HepG2 (cell line): ENCODE data around the gene PYURF. TPM values are rescaled to one million over a fixed set of nuclear protein-coding genes. Genes with fewer than 3 reads are reported as not detected.

ENCODE experiments used
- GLI4 ChIP-seq: sonication (generic); formaldehyde crosslinking; IDR thresholded peaks from 2 replicates; pipeline ENCODE4 v1.5.1; 2020; ENCODE audit warnings: missing genetic modification reagents, mild to moderate bottlenecking, moderate library complexity, borderline replicate concordance
- SCMH1 ChIP-seq: sonication (generic); formaldehyde crosslinking; IDR thresholded peaks from 2 replicates; pipeline ENCODE4 v1.9.0; 2021; ENCODE audit warnings: missing genetic modification reagents, mild to moderate bottlenecking, borderline replicate concordance
- SMYD3 ChIP-seq: sonication (generic); formaldehyde crosslinking; IDR thresholded peaks from 2 replicates; pipeline ENCODE4 v1.8.1; 2023; ENCODE audit warnings: mild to moderate bottlenecking, missing genetic modification reagents
- TCF7L2 ChIP-seq: IDR thresholded peaks from 2 replicates; pipeline ENCODE4 v1.6.1; 2011; ENCODE audit warnings: mild to moderate bottlenecking, low read depth, low read length, moderate library complexity
- ZNF274 ChIP-seq: sonication (generic); formaldehyde crosslinking; IDR thresholded peaks from 2 replicates; pipeline ENCODE4 v1.5.1; 2020; ENCODE audit warnings: mild to moderate bottlenecking, missing genetic modification reagents
- ZNF703 ChIP-seq: sonication (generic); formaldehyde crosslinking; IDR thresholded peaks from 2 replicates; pipeline ENCODE4 v1.5.1; 2020; ENCODE audit warnings: missing genetic modification reagents, mild to moderate bottlenecking, moderate library complexity, borderline replicate concordance
- polyA plus RNA-seq, 8 experiments: library from polyadenylated mRNA; depleted of rRNA in 3 of 8; stranded (reverse) in 7 of 8; unstranded in 1 of 8; fragments of >200 nt; fragmentation: Illumina TruSeq in 4 of 8; extraction: Trizol in 4 of 8; gene quantifications; 2 replicates each; pipeline versions ENCODE4 v1.2.1 to v1.2.3, GENCODE V29; 2011 to 2016; ENCODE audit warnings: low read depth in 4 of 8, missing spikeins in 1 of 8, mixed read lengths in 1 of 8; ENCODE audit not compliant: insufficient read depth in 1 of 8
- total RNA-seq, 5 experiments: library from RNA; depleted of rRNA; stranded (reverse); fragments of >200 nt; fragmentation: Illumina TruSeq; extraction: Trizol; gene quantifications; 2 replicates each; pipeline ENCODE4 v1.2.3, GENCODE V29; 2016; ENCODE audit warnings: low read depth in 1 of 5
- TF ChIP-seq, protein P1 (sequence below): sonication (generic); formaldehyde crosslinking; IDR thresholded peaks from 2 replicates; pipeline ENCODE4 v1.5.0; 2020; ENCODE audit warnings: mild to moderate bottlenecking, missing genetic modification reagents, borderline replicate concordance
- TF ChIP-seq, protein P2 (sequence below): sonication (generic); formaldehyde crosslinking; IDR thresholded peaks from 2 replicates; pipeline ENCODE4 v1.5.0; 2020; ENCODE audit warnings: missing genetic modification reagents
- TF ChIP-seq, protein P3 (sequence below), 2 experiments: fragments of 450-650 bp in 1 of 2; sonication (generic) in 1 of 2; formaldehyde crosslinking in 1 of 2; IDR thresholded peaks; 2 replicates each; pipeline versions ENCODE4 v1.6.1 to v1.8.0; 2016 to 2022; ENCODE audit warnings: antibody characterized with exemption in 1 of 2, mild to moderate bottlenecking in 1 of 2, missing genetic modification reagents in 1 of 2

PYURF gene
- total and polyA plus RNA-seq, 2 of the 13 experiments (the other 11 are each of a cell fraction or from before 2014, with no cell fraction given), result 59.9 to 95.2 TPM

DNA sequence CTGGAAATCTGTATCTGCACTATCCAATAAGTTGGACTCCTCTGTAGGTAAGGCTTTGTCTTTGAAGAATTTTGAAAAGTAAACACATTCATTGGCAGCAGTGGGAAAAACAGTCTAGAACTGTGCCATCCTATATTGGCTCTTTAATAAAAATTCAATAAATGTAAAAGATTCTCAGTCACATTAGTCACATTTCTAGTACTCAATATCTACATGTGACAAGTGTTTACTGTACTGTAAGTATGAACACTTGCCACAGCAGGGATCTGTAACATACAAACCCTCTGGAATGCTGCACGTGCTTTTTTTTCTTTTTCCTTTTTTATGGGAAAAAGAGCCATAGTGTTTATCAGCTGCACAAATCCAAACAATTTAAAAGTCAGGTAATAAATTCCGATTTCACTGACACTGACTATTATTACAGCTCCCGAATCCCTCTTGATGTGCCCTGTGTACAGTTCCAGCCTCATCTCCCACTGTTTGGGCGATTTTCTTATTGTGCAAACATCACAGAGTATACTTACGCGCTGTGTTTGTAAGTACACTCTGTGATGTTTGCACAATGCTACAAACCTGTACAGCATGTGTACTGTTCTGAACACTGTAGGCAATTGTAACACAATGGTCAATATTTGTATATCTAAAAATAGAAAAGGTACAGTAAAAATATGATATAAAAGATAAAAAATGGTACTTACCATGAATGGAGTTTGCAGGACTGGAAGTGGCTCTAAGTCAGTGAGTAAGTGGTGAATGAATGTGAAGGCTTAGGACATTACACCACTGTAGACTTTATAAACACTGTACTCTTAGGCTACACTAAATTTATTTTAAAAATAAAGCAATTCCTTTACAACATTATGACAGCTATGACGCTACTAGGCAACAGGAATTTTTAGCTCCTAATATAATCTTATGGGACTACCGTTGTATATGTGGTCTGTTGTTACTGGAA is 8.7 kb downstream of the PYURF start (continued):
- TF ChIP-seq SMYD3 (CRISPR knock-in tag) (no peak), GLI4 (CRISPR knock-in tag) (no peak), ZNF274 (CRISPR knock-in tag) (no peak), TCF7L2 (no peak), SCMH1 (CRISPR knock-in tag) (no peak), ZNF703 (no peak)
- TF ChIP-seq, protein P1, sequence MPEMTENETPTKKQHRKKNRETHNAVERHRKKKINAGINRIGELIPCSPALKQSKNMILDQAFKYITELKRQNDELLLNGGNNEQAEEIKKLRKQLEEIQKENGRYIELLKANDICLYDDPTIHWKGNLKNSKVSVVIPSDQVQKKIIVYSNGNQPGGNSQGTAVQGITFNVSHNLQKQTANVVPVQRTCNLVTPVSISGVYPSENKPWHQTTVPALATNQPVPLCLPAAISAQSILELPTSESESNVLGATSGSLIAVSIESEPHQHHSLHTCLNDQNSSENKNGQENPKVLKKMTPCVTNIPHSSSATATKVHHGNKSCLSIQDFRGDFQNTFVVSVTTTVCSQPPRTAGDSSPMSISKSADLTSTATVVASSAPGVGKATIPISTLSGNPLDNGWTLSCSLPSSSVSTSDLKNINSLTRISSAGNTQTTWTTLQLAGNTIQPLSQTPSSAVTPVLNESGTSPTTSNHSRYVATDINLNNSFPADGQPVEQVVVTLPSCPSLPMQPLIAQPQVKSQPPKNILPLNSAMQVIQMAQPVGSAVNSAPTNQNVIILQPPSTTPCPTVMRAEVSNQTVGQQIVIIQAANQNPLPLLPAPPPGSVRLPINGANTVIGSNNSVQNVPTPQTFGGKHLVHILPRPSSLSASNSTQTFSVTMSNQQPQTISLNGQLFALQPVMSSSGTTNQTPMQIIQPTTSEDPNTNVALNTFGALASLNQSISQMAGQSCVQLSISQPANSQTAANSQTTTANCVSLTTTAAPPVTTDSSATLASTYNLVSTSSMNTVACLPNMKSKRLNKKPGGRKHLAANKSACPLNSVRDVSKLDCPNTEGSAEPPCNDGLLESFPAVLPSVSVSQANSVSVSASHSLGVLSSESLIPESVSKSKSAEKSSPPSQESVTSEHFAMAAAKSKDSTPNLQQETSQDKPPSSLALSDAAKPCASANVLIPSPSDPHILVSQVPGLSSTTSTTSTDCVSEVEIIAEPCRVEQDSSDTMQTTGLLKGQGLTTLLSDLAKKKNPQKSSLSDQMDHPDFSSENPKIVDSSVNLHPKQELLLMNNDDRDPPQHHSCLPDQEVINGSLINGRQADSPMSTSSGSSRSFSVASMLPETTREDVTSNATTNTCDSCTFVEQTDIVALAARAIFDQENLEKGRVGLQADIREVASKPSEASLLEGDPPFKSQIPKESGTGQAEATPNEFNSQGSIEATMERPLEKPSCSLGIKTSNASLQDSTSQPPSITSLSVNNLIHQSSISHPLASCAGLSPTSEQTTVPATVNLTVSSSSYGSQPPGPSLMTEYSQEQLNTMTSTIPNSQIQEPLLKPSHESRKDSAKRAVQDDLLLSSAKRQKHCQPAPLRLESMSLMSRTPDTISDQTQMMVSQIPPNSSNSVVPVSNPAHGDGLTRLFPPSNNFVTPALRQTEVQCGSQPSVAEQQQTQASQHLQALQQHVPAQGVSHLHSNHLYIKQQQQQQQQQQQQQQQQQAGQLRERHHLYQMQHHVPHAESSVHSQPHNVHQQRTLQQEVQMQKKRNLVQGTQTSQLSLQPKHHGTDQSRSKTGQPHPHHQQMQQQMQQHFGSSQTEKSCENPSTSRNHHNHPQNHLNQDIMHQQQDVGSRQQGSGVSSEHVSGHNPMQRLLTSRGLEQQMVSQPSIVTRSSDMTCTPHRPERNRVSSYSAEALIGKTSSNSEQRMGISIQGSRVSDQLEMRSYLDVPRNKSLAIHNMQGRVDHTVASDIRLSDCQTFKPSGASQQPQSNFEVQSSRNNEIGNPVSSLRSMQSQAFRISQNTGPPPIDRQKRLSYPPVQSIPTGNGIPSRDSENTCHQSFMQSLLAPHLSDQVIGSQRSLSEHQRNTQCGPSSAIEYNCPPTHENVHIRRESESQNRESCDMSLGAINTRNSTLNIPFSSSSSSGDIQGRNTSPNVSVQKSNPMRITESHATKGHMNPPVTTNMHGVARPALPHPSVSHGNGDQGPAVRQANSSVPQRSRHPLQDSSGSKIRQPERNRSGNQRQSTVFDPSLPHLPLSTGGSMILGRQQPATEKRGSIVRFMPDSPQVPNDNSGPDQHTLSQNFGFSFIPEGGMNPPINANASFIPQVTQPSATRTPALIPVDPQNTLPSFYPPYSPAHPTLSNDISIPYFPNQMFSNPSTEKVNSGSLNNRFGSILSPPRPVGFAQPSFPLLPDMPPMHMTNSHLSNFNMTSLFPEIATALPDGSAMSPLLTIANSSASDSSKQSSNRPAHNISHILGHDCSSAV (CRISPR knock-in tag), result no peak
- TF ChIP-seq, protein P2, sequence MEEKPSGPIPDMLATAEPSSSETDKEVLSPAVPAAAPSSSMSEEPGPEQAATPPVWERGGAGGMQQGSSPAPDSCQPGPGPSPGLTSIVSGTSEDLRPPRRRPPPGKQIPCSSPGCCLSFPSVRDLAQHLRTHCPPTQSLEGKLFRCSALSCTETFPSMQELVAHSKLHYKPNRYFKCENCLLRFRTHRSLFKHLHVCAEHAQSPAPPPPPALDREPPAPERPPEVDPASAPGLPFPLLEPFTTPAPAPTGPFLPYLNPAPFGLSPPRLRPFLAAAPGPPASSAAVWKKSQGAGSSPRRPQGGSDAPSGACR (CRISPR knock-in tag), result no peak
- TF ChIP-seq, protein P3, sequence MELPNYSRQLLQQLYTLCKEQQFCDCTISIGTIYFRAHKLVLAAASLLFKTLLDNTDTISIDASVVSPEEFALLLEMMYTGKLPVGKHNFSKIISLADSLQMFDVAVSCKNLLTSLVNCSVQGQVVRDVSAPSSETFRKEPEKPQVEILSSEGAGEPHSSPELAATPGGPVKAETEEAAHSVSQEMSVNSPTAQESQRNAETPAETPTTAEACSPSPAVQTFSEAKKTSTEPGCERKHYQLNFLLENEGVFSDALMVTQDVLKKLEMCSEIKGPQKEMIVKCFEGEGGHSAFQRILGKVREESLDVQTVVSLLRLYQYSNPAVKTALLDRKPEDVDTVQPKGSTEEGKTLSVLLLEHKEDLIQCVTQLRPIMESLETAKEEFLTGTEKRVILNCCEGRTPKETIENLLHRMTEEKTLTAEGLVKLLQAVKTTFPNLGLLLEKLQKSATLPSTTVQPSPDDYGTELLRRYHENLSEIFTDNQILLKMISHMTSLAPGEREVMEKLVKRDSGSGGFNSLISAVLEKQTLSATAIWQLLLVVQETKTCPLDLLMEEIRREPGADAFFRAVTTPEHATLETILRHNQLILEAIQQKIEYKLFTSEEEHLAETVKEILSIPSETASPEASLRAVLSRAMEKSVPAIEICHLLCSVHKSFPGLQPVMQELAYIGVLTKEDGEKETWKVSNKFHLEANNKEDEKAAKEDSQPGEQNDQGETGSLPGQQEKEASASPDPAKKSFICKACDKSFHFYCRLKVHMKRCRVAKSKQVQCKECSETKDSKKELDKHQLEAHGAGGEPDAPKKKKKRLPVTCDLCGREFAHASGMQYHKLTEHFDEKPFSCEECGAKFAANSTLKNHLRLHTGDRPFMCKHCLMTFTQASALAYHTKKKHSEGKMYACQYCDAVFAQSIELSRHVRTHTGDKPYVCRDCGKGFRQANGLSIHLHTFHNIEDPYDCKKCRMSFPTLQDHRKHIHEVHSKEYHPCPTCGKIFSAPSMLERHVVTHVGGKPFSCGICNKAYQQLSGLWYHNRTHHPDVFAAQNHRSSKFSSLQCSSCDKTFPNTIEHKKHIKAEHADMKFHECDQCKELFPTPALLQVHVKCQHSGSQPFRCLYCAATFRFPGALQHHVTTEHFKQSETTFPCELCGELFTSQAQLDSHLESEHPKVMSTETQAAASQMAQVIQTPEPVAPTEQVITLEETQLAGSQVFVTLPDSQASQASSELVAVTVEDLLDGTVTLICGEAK (IDR thresholded peaks at IDR 0.05), result no peak
- TF ChIP-seq, protein P3 (CRISPR knock-in tag; IDR thresholded peaks at IDR 0.05), result no peak
